Measurements from ENCODE around the gene APBA2. TPM values are rescaled to one million over a fixed set of nuclear protein-coding genes. Genes with fewer than 3 reads are reported as not detected.

APBA2 gene
- total RNA-seq, 1 experiment from 2014 or later: 0.31 TPM

- POLR2A ChIA-PET: no interaction called here
- intact Hi-C loops (cut with micrococcal nuclease; ENCODE audit: unreplicated experiment) (no loop called here), in situ Hi-C loops (cut with HindIII; ENCODE audit: low pct_unique_long_range_greater_than_20kb, low sequenced_read_pairs) (no loop called here)
- Histone ChIP-seq H3K27me3 (ENCODE audit: control insufficient read depth, insufficient read depth, low read length) (no peaks in the 10 kb centered on the region), H3K27ac (ENCODE audit: low read length) (no peak overlapping the region), H3K4me1 (ENCODE audit: control insufficient read depth, insufficient read depth, low read length) (peaks cover 4% of the 10 kb centered on the region; the same call in 1 of the 2 replicates), H3K36me3 (ENCODE audit: control insufficient read depth, insufficient read depth, low read length) (no peaks in the 10 kb centered on the region), H3K4me3 (ENCODE audit: low read depth in 2 of 2, low read length in 2 of 2) (no peak overlapping the region), H3K9me3 (ENCODE audit: control insufficient read depth, insufficient read depth, low read depth, low read length) (no peaks in the 10 kb centered on the region)
- BruUV-seq (replicated peaks): no TSS peak
- CTCF ChIA-PET: no interaction called here
- no peak for TF ChIP-seq TCF7L2 (IDR thresholded peaks at IDR 0.05; ENCODE audit: low read depth, low read length)
- no peak for TF ChIP-seq POLR2AphosphoS5 (IDR thresholded peaks at IDR 0.05; ENCODE audit: low read depth, low read length)
- TF ChIP-seq, protein P1, sequence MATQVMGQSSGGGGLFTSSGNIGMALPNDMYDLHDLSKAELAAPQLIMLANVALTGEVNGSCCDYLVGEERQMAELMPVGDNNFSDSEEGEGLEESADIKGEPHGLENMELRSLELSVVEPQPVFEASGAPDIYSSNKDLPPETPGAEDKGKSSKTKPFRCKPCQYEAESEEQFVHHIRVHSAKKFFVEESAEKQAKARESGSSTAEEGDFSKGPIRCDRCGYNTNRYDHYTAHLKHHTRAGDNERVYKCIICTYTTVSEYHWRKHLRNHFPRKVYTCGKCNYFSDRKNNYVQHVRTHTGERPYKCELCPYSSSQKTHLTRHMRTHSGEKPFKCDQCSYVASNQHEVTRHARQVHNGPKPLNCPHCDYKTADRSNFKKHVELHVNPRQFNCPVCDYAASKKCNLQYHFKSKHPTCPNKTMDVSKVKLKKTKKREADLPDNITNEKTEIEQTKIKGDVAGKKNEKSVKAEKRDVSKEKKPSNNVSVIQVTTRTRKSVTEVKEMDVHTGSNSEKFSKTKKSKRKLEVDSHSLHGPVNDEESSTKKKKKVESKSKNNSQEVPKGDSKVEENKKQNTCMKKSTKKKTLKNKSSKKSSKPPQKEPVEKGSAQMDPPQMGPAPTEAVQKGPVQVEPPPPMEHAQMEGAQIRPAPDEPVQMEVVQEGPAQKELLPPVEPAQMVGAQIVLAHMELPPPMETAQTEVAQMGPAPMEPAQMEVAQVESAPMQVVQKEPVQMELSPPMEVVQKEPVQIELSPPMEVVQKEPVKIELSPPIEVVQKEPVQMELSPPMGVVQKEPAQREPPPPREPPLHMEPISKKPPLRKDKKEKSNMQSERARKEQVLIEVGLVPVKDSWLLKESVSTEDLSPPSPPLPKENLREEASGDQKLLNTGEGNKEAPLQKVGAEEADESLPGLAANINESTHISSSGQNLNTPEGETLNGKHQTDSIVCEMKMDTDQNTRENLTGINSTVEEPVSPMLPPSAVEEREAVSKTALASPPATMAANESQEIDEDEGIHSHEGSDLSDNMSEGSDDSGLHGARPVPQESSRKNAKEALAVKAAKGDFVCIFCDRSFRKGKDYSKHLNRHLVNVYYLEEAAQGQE (IDR thresholded peaks at IDR 0.05; ENCODE audit: insufficient read depth in 1 of 2, low read depth in 2 of 2, low read length in 1 of 2): no peak
- TF ChIP-seq SIN3A (IDR thresholded peaks at IDR 0.05; ENCODE audit: borderline replicate concordance, insufficient read depth, low read depth, low read length): no peak
- TF ChIP-seq, protein P2, sequence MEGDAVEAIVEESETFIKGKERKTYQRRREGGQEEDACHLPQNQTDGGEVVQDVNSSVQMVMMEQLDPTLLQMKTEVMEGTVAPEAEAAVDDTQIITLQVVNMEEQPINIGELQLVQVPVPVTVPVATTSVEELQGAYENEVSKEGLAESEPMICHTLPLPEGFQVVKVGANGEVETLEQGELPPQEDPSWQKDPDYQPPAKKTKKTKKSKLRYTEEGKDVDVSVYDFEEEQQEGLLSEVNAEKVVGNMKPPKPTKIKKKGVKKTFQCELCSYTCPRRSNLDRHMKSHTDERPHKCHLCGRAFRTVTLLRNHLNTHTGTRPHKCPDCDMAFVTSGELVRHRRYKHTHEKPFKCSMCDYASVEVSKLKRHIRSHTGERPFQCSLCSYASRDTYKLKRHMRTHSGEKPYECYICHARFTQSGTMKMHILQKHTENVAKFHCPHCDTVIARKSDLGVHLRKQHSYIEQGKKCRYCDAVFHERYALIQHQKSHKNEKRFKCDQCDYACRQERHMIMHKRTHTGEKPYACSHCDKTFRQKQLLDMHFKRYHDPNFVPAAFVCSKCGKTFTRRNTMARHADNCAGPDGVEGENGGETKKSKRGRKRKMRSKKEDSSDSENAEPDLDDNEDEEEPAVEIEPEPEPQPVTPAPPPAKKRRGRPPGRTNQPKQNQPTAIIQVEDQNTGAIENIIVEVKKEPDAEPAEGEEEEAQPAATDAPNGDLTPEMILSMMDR (IDR thresholded peaks at IDR 0.05): no peak
- no peak for DNase-seq (ENCODE audit: low read depth, low spot score)
- ATAC-seq: no peak
Observed at GRCh38 chr15:28953573-28954195, 67.9 kb downstream of the APBA2 start.

DNA sequence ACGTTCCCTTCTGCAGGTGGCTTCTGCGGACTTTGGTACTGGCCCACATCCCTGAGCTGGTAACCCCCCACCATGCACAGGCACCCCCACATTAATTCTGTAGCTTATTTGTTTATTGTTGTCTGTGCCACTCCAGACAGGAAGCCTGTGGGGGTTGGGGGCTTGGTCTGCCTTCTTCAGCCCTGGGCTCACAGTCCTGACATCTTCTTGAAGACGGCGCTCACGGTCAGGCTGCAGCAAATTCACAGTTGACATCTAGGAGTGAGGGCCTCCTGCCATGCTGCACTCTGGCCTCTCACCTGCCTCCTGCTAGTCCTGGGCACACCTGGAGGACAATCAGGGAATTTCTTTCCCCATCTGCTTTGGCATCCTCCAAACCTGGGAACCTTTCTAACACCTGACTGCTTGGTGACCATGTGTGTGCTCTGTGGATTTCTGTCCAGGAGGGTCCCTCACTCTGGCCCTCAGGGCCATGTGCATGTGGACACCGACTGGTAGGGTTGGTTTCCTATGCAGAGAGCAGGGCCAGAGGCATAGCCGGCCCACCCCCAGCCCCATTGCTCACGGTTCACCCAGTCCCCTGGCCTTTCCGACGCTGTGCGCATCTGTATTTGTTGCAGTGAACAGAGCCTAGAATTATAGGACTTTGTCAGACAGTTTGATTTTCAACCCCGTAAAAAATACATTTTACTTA lies 68.8 kb downstream of the APBA2 start:
- Histone ChIP-seq H3K4me3 (ENCODE audit: low read depth in 2 of 2, low read length in 2 of 2) (no peak overlapping the region), H3K27me3 (ENCODE audit: control insufficient read depth, insufficient read depth, low read length) (no peaks in the 10 kb centered on the region), H3K4me1 (ENCODE audit: control insufficient read depth, insufficient read depth, low read length) (peaks cover 4% of the 10 kb centered on the region; the same call in 1 of the 2 replicates), H3K36me3 (ENCODE audit: control insufficient read depth, insufficient read depth, low read length) (no peaks in the 10 kb centered on the region), H3K9me3 (ENCODE audit: control insufficient read depth, insufficient read depth, low read depth, low read length) (no peaks in the 10 kb centered on the region), H3K27ac (ENCODE audit: low read length) (no peak overlapping the region)
- intact Hi-C loops (cut with micrococcal nuclease; ENCODE audit: unreplicated experiment) (no loop called here), in situ Hi-C loops (cut with HindIII; ENCODE audit: low pct_unique_long_range_greater_than_20kb, low sequenced_read_pairs) (no loop called here)
- ChIA-PET CTCF (no interaction called here), POLR2A (no interaction called here)
- BruUV-seq (replicated peaks): no TSS peak
- ATAC-seq (no peak), DNase-seq (ENCODE audit: low read depth, low spot score) (no peak)
- TF ChIP-seq, protein P1 (IDR thresholded peaks at IDR 0.05; ENCODE audit: insufficient read depth in 1 of 2, low read depth in 2 of 2, low read length in 1 of 2): no peak
- TF ChIP-seq POLR2AphosphoS5 (IDR thresholded peaks at IDR 0.05; ENCODE audit: low read depth, low read length): no peak
- TF ChIP-seq, protein P2 (IDR thresholded peaks at IDR 0.05): no peak
- TF ChIP-seq SIN3A (IDR thresholded peaks at IDR 0.05; ENCODE audit: borderline replicate concordance, insufficient read depth, low read depth, low read length): no peak
- no peak for TF ChIP-seq TCF7L2 (IDR thresholded peaks at IDR 0.05; ENCODE audit: low read depth, low read length)
